CD4-positive, CD25-positive, alpha-beta regulatory T cell (primary cell): ENCODE measurements around the gene TYMP. TPM values are rescaled to one million over a fixed set of nuclear protein-coding genes. Genes with fewer than 3 reads are reported as not detected.

Experiments used
- ATAC-seq, 2 donors: fragments of 150-1000 bp; cut with Tn5 transposase; one replicate each; pipeline ENCODE4 v1.10.0; 2021; ENCODE audit warnings: low read depth in 2 of 2, moderate number of reproducible peaks in 2 of 2, moderate library complexity in 1 of 2
- DNase-seq, 3 donors: peaks; one replicate each; pipeline versions ENCODE4 v3.0.0 to v3.0.0-alpha.2; 2012 to 2022; ENCODE audit warnings: mixed read lengths in 1 of 3
- H3K27ac ChIP-seq: one replicate; pipeline ENCODE4 v1.7.0; 2013; ENCODE audit warnings: mild to moderate bottlenecking, low read length; ENCODE audit not compliant: insufficient read depth, poor library complexity, severe bottlenecking
- H3K27me3 ChIP-seq: one replicate; pipeline ENCODE4 v1.7.0; 2013; ENCODE audit warnings: low read length; ENCODE audit not compliant: control insufficient read depth, insufficient read depth
- H3K36me3 ChIP-seq: one replicate; pipeline ENCODE4 v1.7.0; 2013; ENCODE audit warnings: mild to moderate bottlenecking, low read length, moderate library complexity; ENCODE audit not compliant: control insufficient read depth, insufficient read depth
- H3K4me1 ChIP-seq: 2 replicates; pipeline ENCODE4 v1.7.0; 2013; ENCODE audit warnings: mild to moderate bottlenecking, low read length; ENCODE audit not compliant: insufficient read depth, control insufficient read depth, poor library complexity, severe bottlenecking
- H3K4me3 ChIP-seq: one replicate; pipeline ENCODE4 v1.7.0; 2013; ENCODE audit warnings: low read depth, mild to moderate bottlenecking, low read length, moderate library complexity
- H3K9me3 ChIP-seq, 2 experiments: 1 replicate in 1 of 2; 2 replicates in 1 of 2; pipeline ENCODE4 v1.7.0; 2013; ENCODE audit warnings: low read length in 2 of 2, mild to moderate bottlenecking in 1 of 2, moderate library complexity in 1 of 2; ENCODE audit not compliant: control insufficient read depth in 2 of 2
- H3K27ac Mint-ChIP-seq, 3 donors: one replicate each; pipeline ENCODE4 v1.8.0; 2020 to 2022; ENCODE audit warnings: mild to moderate bottlenecking in 3 of 3, mixed read lengths in 3 of 3, moderate library complexity in 2 of 3
- H3K27me3 Mint-ChIP-seq: one replicate; pipeline ENCODE4 v1.8.0; 2022; ENCODE audit warnings: mild to moderate bottlenecking, mixed read lengths
- H3K36me3 Mint-ChIP-seq: one replicate; pipeline ENCODE4 v1.8.0; 2020; ENCODE audit warnings: mixed read lengths
- H3K4me1 Mint-ChIP-seq, 4 donors: one replicate each; pipeline ENCODE4 v1.8.0; 2020 to 2022; ENCODE audit warnings: mixed read lengths in 4 of 4, mild to moderate bottlenecking in 1 of 4
- H3K4me3 Mint-ChIP-seq, 4 donors: one replicate each; pipeline ENCODE4 v1.8.0; 2020 to 2022; ENCODE audit warnings: mild to moderate bottlenecking in 4 of 4, mixed read lengths in 4 of 4, moderate library complexity in 3 of 4
- H3K9me3 Mint-ChIP-seq, 7 donors: one replicate each; pipeline ENCODE4 v1.8.0; 2020 to 2022; ENCODE audit warnings: mixed read lengths in 7 of 7, mild to moderate bottlenecking in 3 of 7, moderate library complexity in 2 of 7
- polyA plus RNA-seq, 4 donors: library from polyadenylated mRNA; unstranded; fragments of 300-500 nt; fragmentation: Illumina TruSeq; gene quantifications; one replicate each; pipeline ENCODE4 v1.2.3, GENCODE V29; 2021
- total RNA-seq: library from RNA; stranded (reverse); gene quantifications from one replicate; pipeline ENCODE4 v1.2.3, GENCODE V29; 2022

TYMP gene
- total RNA-seq (46.9 TPM), polyA plus RNA-seq (10 to 100 TPM; 29.2 to 65.2 (median 44.4) TPM)

- peaks cover 0 to 48% (median 25%) of the 10 kb centered on the region in 4 donors for H3K4me1 Mint-ChIP-seq
- H3K36me3 ChIP-seq, result no peaks in the 10 kb centered on the region
- peak within 1 kb of the TSS; percentile 91 to 96 (median 93) for H3K4me3 Mint-ChIP-seq
- peaks cover 66% of the 10 kb centered on the region for H3K4me1 ChIP-seq
- DNase-seq, result peak; percentile 59 to 84 (median 67)
- peak; percentile 4 to 10 for ATAC-seq
- no peaks in the 10 kb centered on the region for H3K27me3 ChIP-seq
- peak within 1 kb of the TSS; percentile 96 for H3K27ac ChIP-seq
- H3K9me3 ChIP-seq, result no peaks in the 10 kb centered on the region
- H3K27ac Mint-ChIP-seq, result peak within 1 kb of the TSS; percentile 92 to 99 (median 98)
- H3K4me3 ChIP-seq, result no peak within 1 kb of the TSS
- no peaks in the 10 kb centered on the region for H3K27me3 Mint-ChIP-seq
- no peaks in the 10 kb centered on the region for H3K36me3 Mint-ChIP-seq
- H3K9me3 Mint-ChIP-seq, result no peaks in the 10 kb centered on the region
These were observed at the start of gene TYMP for GRCh38 chr22:50529897-50530579. TSS of gene TYMP (minus strand) at chr22:50530012. CDS start at chr22:50529709, 303 bp downstream.

GRCh38 chr22:50578776-50579310 lies 49.0 kb upstream of the TYMP start:
- no peak overlapping the region for H3K27ac ChIP-seq
- peaks cover 0 to 39% (median 16%) of the 10 kb centered on the region in 4 donors for H3K4me1 Mint-ChIP-seq
- H3K27me3 Mint-ChIP-seq, result no peaks in the 10 kb centered on the region
- H3K36me3 Mint-ChIP-seq, result peaks cover 5% of the 10 kb centered on the region
- H3K9me3 Mint-ChIP-seq, result no peaks in the 10 kb centered on the region
- no peaks in the 10 kb centered on the region for H3K27me3 ChIP-seq
- H3K4me1 ChIP-seq, result peaks cover 27% of the 10 kb centered on the region
- H3K4me3 ChIP-seq, result no peak overlapping the region
- H3K9me3 ChIP-seq, result no peaks in the 10 kb centered on the region
- no peak overlapping the region for H3K4me3 Mint-ChIP-seq
- DNase-seq, result no peak
- H3K27ac Mint-ChIP-seq, result no peak overlapping the region
- ATAC-seq, result no peak
- peaks cover 19% of the 10 kb centered on the region for H3K36me3 ChIP-seq

- Histone ChIP-seq H3K27ac (no peak within 1 kb of the TSS), H3K4me1 (peaks cover 21% of the 10 kb centered on the region), H3K36me3 (peaks cover 19% of the 10 kb centered on the region), H3K27me3 (no peaks in the 10 kb centered on the region), H3K9me3 (no peaks in the 10 kb centered on the region), H3K4me3 (no peak within 1 kb of the TSS)
- peaks cover 0 to 34% (median 11%) of the 10 kb centered on the region in 4 donors for H3K4me1 Mint-ChIP-seq
- H3K27me3 Mint-ChIP-seq, result no peaks in the 10 kb centered on the region
- DNase-seq (no peak), ATAC-seq (no peak)
- peaks cover 5% of the 10 kb centered on the region for H3K36me3 Mint-ChIP-seq
- H3K27ac Mint-ChIP-seq, result peak within 1 kb of the TSS in 1 of 3 donors; percentile 8
- peak within 1 kb of the TSS in 1 of 4 donors; percentile 28 for H3K4me3 Mint-ChIP-seq
- H3K9me3 Mint-ChIP-seq, result no peaks in the 10 kb centered on the region
These were observed 48.4 kb upstream of the TYMP start, which contains the start of gene CPT1B for GRCh38 chr22:50577987-50578775. TSS of gene CPT1B (minus strand) at chr22:50578427. CDS start at chr22:50577915, 512 bp downstream.

GRCh38 chr22:50577697-50577986 lies 47.8 kb upstream of the TYMP start:
- no peak overlapping the region for H3K4me3 ChIP-seq
- peak overlapping the region in 1 of 3 donors; percentile 8 for H3K27ac Mint-ChIP-seq
- H3K4me1 Mint-ChIP-seq, result peaks cover 0 to 31% (median 9%) of the 10 kb centered on the region in 4 donors
- no peaks in the 10 kb centered on the region for H3K9me3 ChIP-seq
- DNase-seq (no peak), ATAC-seq (no peak)
- no peak overlapping the region for H3K27ac ChIP-seq
- no peaks in the 10 kb centered on the region for H3K27me3 ChIP-seq
- no peaks in the 10 kb centered on the region for H3K9me3 Mint-ChIP-seq
- peak overlapping the region in 1 of 4 donors; percentile 28 for H3K4me3 Mint-ChIP-seq
- H3K36me3 ChIP-seq, result peaks cover 19% of the 10 kb centered on the region
- H3K27me3 Mint-ChIP-seq, result no peaks in the 10 kb centered on the region
- peaks cover 5% of the 10 kb centered on the region for H3K36me3 Mint-ChIP-seq
- H3K4me1 ChIP-seq, result peaks cover 19% of the 10 kb centered on the region

- DNase-seq, result peak in 1 of 3 donors; percentile 18
- peaks cover 0 to 30% (median 8%) of the 10 kb centered on the region in 4 donors for H3K4me1 Mint-ChIP-seq
- no peak for ATAC-seq
- no peaks in the 10 kb centered on the region for H3K27me3 Mint-ChIP-seq
- no peaks in the 10 kb centered on the region for H3K9me3 ChIP-seq
- H3K27me3 ChIP-seq, result no peaks in the 10 kb centered on the region
- peaks cover 9% of the 10 kb centered on the region for H3K36me3 Mint-ChIP-seq
- H3K36me3 ChIP-seq, result peaks cover 20% of the 10 kb centered on the region
- peaks cover 17% of the 10 kb centered on the region for H3K4me1 ChIP-seq
- H3K4me3 ChIP-seq, result no peak overlapping the region
- H3K27ac Mint-ChIP-seq, result peak overlapping the region in 1 of 3 donors; percentile 82
- no peaks in the 10 kb centered on the region for H3K9me3 Mint-ChIP-seq
- H3K27ac ChIP-seq, result no peak overlapping the region
- peak overlapping the region in 1 of 4 donors; percentile 28 for H3K4me3 Mint-ChIP-seq
These were observed 47.2 kb upstream of the TYMP start for GRCh38 chr22:50576806-50577696.

GRCh38 chr22:50576070-50576469 lies 46.3 kb upstream of the TYMP start:
- no peak overlapping the region for H3K27ac ChIP-seq
- no peak overlapping the region for H3K4me3 ChIP-seq
- Mint-ChIP-seq H3K27ac (peak overlapping the region in 2 of 3 donors; percentile 42 to 66), H3K4me1 (peaks cover 0 to 20% (median 8%) of the 10 kb centered on the region in 4 donors), H3K4me3 (peak overlapping the region in 2 of 4 donors; percentile 64 to 65), H3K27me3 (no peaks in the 10 kb centered on the region), H3K9me3 (no peaks in the 10 kb centered on the region), H3K36me3 (peaks cover 14% of the 10 kb centered on the region)
- peaks cover 7% of the 10 kb centered on the region for H3K4me1 ChIP-seq
- H3K9me3 ChIP-seq, result no peaks in the 10 kb centered on the region
- peaks cover 27% of the 10 kb centered on the region for H3K36me3 ChIP-seq
- no peaks in the 10 kb centered on the region for H3K27me3 ChIP-seq
- ATAC-seq (no peak), DNase-seq (no peak)

GRCh38 chr22:50575426-50575941 lies 45.7 kb upstream of the TYMP start:
- H3K9me3 ChIP-seq, result no peaks in the 10 kb centered on the region
- Mint-ChIP-seq H3K4me1 (peaks cover 0 to 15% (median 6%) of the 10 kb centered on the region in 4 donors), H3K27me3 (no peaks in the 10 kb centered on the region), H3K36me3 (peaks cover 19% of the 10 kb centered on the region), H3K9me3 (no peaks in the 10 kb centered on the region), H3K27ac (no peak overlapping the region), H3K4me3 (peak overlapping the region in 1 of 4 donors; percentile 65)
- no peaks in the 10 kb centered on the region for H3K27me3 ChIP-seq
- no peak overlapping the region for H3K4me3 ChIP-seq
- peaks cover 30% of the 10 kb centered on the region for H3K36me3 ChIP-seq
- H3K27ac ChIP-seq, result no peak overlapping the region
- no peak for DNase-seq
- ATAC-seq, result no peak
- H3K4me1 ChIP-seq, result peaks cover 6% of the 10 kb centered on the region
